Measurements from ENCODE around the gene USH2A.

- TF ChIP-seq CTCF (IDR thresholded peaks at IDR 0.05) (no peak), POLR2A (IDR thresholded peaks at IDR 0.05) (no peak)
Observed at GRCh38 chr1:215730600-215730999, 692.6 kb downstream of the USH2A start.
